Stimulated activated CD4-positive, alpha-beta T cell treated with anti-CD3 and anti-CD28 coated beads, Interleukin-12 subunit alpha, Interleukin-12 subunit beta, amount 100 ng/mL, for 24 hours (primary cell): ENCODE data around the gene IRF2BPL.
A peak's percentile ranks its signal among the peaks of the same experiment; 100 is the strongest.

ENCODE experiments used
- DNase-seq, 2 experiments: peaks; one replicate each; pipeline ENCODE4 v3.0.0-alpha.2; 2020; ENCODE audit warnings: low read depth in 2 of 2

Gene IRF2BPL

DNA sequence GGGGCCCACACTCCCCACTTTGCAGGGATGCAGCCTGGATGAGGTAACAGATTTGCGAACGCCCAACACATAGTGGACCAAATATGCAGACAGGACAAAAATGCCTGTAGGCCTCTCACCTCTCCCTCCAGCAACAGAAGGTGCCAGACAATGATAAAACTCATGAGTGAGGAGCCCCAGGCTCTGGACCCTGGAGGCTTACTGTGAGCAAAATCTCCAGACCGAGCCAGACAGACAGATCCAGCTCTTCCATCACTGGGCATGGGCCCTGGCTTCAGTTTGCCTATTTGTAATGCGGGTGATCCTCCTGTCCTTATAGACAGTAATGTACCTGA lies 42.3 kb downstream of the IRF2BPL start:
- DNase-seq: no peak

DNA sequence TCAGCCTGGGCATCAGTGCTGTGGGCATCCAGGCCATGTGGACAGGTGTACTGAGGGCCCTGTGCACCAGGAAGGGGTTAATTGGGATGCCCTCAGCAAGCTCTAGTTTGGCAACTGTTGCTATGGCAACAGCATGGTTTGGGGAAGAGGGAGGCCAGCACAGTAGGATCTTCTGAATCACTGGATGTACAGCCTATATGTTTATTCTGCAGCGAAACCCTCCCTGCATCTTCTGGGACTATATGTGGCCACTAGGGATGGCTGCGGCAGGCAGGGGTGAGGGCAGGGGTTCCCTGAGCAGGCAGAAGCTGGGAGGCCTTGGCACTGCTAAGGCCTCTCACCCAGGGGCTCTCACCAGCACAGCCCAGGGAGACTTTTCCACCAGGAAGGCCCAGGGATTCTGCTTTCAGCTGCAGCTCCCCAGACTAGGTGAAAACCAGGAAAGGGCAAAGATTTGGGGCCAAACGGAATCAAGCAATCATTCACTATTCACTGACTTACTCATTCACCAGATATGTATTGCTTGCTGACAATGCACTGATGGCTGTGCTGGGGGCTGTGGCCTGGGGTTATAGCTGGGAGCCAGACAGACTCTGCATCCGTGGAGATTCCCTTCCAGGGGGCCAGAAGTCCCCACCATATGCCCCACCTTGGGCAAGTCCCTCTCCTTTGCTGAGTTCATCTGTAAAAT lies 42.8 kb downstream of the IRF2BPL start:
- no peak for DNase-seq

DNA sequence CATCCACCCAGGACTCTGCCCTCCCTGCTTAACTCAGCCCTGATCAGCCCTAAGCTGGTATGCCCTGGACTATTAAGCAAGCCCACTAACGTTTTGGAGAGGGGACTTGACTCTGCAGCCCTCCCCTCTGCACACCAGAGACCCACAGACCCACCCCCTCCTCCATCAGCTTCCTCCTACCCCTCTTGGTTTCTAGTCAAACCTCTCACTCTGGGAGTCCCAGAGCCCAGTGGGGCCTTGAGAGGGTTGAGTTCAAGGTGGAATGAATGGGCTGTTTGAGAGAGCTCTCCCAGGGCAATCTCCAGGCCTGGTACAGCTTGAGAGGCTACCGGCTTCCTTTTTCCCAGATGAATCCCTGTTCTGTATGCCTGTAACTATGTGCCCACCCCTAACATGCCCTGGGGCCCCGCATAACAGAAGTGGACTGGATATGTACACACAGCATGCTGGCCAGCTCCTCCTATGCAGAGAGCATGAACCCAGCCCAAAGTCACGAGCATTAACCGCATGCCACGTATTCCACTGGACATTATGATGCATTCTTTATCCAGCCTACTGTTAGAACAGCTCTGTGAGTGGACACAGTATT lies 43.6 kb downstream of the IRF2BPL start:
- DNase-seq: no peak

DNA sequence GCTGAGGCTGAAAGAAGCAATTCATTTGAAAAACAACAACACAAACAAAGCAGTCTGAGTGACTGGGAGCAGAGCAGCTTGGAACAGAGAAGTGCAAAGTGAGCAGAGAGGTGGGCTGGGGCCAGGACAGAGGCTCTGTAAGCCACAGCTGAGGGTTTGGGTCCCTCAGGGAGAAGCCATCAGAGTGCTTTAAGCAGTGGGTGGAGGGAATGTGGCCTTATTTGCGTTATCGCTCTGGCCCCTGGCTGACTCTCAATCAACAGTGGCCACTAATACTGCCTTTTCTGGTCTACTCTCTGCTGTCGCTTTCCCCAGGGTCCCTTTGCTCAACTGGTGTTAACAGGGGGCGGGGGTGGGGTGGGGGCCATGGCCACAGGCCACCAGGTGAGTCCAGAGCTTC lies 44.2 kb downstream of the IRF2BPL start:
- no peak for DNase-seq

DNA sequence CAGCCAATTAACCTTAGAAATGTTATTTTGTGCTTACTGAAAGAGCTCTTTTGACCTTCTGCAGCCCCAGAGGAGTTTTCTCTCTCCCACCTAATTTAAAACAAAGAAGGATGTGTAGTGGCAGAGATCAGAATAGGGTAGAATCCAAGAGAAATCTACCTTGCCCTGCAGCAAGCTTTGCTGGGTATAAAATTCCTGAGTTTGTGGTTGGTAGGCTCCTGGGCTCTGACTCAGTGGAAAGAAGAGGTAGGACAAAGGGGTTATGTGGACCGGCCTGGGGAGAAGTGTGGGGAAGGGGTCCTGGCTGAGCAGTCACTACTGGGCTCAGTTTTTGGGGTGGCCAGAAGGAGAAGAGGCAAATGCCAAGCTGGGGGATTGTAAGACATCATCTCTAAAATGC lies 46.8 kb downstream of the IRF2BPL start:
- no peak for DNase-seq

DNA sequence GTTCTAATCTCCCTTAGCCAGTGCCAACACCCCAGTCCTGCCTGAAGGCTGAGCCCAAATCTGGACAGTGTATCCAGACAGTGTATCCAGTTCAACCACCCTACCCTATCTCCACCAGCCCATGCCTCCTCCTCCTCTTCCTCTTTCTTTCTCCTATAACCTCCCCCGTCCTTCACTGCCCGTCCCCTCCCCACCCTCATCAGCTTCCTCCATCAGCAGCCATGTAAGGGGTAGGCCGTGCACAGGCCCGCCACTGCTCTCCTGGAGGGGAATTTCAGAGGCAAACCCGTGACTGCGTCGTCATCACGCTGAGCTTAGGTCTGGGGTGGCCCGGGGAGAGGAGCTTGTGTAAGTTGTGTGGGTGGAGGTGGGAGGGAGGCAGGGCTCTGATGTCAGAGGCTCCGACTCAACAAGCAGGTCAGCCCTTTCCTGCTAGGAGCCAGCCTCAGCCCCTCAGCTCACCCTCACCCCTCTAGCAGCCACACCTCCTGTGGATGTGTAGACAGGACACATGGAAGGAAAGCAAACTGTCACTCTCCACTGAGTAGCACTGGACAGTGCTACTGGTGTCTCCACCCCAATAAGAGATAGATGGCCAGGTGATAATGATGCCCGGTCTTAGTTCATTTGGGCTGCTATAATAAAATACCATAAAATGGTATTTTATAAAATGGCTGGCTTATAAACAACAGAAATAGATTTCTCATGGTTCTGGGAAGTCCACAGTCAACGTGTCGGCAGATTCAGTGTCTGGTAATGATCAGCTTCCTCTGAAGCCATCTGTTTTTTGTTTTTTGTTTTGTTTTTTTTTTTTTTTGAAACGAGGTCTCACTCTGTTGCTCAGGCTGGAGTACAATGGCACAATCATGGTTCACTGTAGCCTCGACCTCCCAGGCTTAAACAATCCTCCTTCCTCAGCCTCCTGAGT lies 50.5 kb downstream of the IRF2BPL start:
- DNase-seq: peak; percentile 71 to 77

DNA sequence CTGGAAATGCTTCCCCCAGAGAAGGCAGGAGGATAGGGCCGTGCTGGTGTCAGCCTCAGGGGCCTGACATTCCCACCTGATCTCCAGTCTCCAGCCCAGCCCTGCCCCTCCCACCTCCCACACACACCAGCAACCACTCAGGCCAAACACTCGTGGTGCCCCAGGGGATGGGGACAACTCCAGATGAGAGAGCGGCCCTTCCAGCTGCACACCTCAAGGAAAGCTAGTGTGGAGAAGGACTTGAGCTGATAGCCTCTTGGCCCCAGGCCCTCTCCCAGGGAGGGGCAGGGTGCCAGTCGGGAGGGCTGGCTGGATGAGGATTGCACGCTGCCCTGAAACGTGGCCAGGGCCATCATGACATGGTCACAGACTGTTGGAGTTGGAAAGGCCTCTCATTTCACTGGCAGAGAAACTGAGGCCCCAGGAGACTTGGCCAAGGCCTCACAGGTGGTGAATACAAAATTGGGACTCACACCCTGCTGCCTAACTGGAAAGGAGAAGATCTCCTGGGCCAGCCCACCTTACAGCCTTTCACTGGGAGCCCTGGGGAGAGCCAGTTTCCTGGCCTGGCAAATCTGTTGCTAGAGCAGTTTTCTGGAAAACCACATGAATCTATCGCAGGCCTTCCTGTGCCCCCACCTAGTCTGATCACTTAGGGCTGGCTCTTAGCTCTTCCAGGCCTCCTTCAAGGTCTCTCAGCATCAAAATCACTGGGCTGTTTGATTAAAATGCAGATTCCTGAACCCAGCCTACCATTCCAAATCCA lies 52.1 kb downstream of the IRF2BPL start:
- DNase-seq: no peak

DNA sequence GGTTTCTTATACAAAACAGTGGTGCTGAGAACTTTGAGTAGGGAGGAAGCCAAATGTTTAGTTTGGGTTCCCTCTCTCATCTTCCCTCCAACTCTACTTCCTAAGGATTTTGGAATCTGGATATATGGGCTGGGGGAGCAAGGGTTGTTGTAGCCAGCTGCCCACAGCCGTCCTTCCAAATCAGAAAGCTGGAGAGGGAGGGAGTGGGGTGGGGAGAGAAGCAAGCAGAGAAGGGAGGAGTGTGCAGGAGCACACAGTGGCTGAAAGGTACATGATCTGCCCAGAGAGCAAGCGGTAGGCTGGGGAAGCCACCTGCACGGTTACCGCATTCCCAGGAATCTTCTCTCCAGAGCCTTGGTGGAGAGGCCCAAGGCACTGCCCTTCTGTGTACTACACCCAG lies 52.7 kb downstream of the IRF2BPL start:
- no peak for DNase-seq

DNA sequence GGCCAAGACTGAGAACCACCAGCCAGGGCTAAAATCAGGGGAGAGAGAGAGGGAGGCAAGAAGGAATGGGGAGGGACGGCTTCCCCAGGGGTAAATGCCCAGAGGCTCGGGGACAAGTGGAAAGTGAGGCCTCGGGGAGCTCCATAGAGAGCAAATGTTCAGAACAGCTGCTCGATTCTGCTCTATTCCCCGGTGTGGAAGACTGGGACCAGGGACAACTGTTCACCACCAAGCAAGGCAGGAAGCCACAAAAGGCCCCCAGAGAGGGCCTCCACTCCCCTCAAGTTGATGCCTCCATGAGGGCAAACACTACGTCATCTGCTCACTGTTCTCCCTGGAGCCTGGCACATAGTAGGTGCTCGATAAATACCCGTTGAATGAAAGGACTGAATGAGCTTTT lies 53.5 kb downstream of the IRF2BPL start:
- no peak for DNase-seq
